Epithelial cell of esophagus (primary cell): Measurements from ENCODE around the gene GALM.
"Not testable (repeated sequence)": the region's sequence is repeated elsewhere in the genome, so short reads cannot be mapped to it uniquely, and the experiment has no call there.

ENCODE experiments used
- DNase-seq: peaks from one replicate; pipeline ENCODE4 v3.0.0; 2010; ENCODE audit warnings: low read depth
- H3K4me3 ChIP-seq: 2 replicates; pipeline ENCODE4 v1.5.1; 2011; ENCODE audit warnings: mild to moderate bottlenecking, low read length, control low read depth
- CTCF ChIP-seq: IDR thresholded peaks from 2 replicates; pipeline ENCODE4 v1.5.1; 2011; ENCODE audit warnings: low read depth, mild to moderate bottlenecking, low read length, control low read depth, inconsistent platforms; ENCODE audit not compliant: insufficient read depth; ENCODE audit errors: missing control alignments

GALM gene

GRCh38 chr2:38733300-38733971 lies 67.5 kb downstream of the GALM start:
- H3K4me3 ChIP-seq = no peak overlapping the region
- no peak for TF ChIP-seq CTCF
- DNase-seq = no peak

GRCh38 chr2:38734299-38735058 lies 68.6 kb downstream of the GALM start:
- no peak for TF ChIP-seq CTCF
- DNase-seq = no peak

GRCh38 chr2:38735999-38736320 lies 70.0 kb downstream of the GALM start:
- no peak for DNase-seq
- H3K4me3 ChIP-seq = no peak overlapping the region
- no peak for TF ChIP-seq CTCF

More at GRCh38 chr2:38734299-38735058, 68.6 kb downstream of the GALM start:
- no peak overlapping the region for H3K4me3 ChIP-seq

- not testable (repeated sequence) for H3K4me3 ChIP-seq, DNase-seq
Measured at GRCh38 chr2:38737000-38737698, 71.2 kb downstream of the GALM start.

- no peak overlapping the region for H3K4me3 ChIP-seq
- DNase-seq = no peak
- no peak for TF ChIP-seq CTCF
Measured at GRCh38 chr2:38737925-38738324, 72.0 kb downstream of the GALM start.

GRCh38 chr2:38739524-38739923 lies 73.6 kb downstream of the GALM start:
- H3K4me3 ChIP-seq = no peak overlapping the region
- DNase-seq = no peak
- no peak for TF ChIP-seq CTCF
